ENCODE results near the gene ZNF26. TPM values are rescaled to one million over a fixed set of nuclear protein-coding genes. Genes with fewer than 3 reads are reported as not detected.

The ZNF26 gene
- total and polyA plus RNA-seq, 2 of the 8 experiments (the other 6 are each of a cell fraction or from before 2014, with no cell fraction given), result 5.8 to 8.4 TPM

GRCh38 chr12:133061954-133062353 is 75.8 kb downstream of the ZNF26 start (continued):
- TF ChIP-seq, protein P1, sequence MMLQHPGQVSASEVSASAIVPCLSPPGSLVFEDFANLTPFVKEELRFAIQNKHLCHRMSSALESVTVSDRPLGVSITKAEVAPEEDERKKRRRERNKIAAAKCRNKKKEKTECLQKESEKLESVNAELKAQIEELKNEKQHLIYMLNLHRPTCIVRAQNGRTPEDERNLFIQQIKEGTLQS (IDR thresholded peaks at IDR 0.05; ENCODE audit: insufficient read depth, low read depth, low read length), result no peak
- TF ChIP-seq HDAC6 (IDR thresholded peaks at IDR 0.05; ENCODE audit: low read depth, low read length) (no peak), KDM4A (IDR thresholded peaks at IDR 0.05; ENCODE audit: low read depth, low read length, severe bottlenecking) (no peak), GTF2F1 (IDR thresholded peaks at IDR 0.05; ENCODE audit: borderline replicate concordance, low read depth, low read length) (no peak), RNF2 (IDR thresholded peaks at IDR 0.05; ENCODE audit: borderline replicate concordance, low read depth, low read length, missing control alignments, poor library complexity, severe bottlenecking) (no peak), CHD1 (IDR thresholded peaks at IDR 0.05; ENCODE audit: low read depth, low read length) (no peak)

Data from H1 (cell line).